Activated CD4-positive, alpha-beta memory T cell treated with anti-CD3 and anti-CD28 coated beads, Interleukin-2, amount 10 ng/mL, durations not matched to agents 7 days and 5 days (primary cell): Measurements from ENCODE around the gene SERPINB1. TPM values are rescaled to one million over a fixed set of nuclear protein-coding genes. Genes with fewer than 3 reads are reported as not detected.
A peak's percentile ranks its signal among the peaks of the same experiment; 100 is the strongest.
"Not testable (repeated sequence)": the region's sequence is repeated elsewhere in the genome, so short reads cannot be mapped to it uniquely, and the experiment has no call there.

Experiments
- CTCF ChIA-PET: fragments of 350-600 bp; sonication (Branson Sonifier 250); formaldehyde crosslinking; loops from one replicate; lab custom pipeline; 2021; ENCODE audit warnings: antibody characterized with exemption, inconsistent platforms; lab: Charles Lee
- POLR2A ChIA-PET: fragments of 350-600 bp; sonication (Branson Sonifier 250); formaldehyde crosslinking; loops from one replicate; lab custom pipeline; 2021; ENCODE audit warnings: antibody characterized with exemption; lab: Charles Lee
- DNase-seq: peaks from one replicate; pipeline ENCODE4 v3.0.0-alpha.2; 2020
- H3K27ac Mint-ChIP-seq: one replicate; pipeline ENCODE4 v1.8.0; 2021; ENCODE audit warnings: mild to moderate bottlenecking, mixed read lengths
- H3K27me3 Mint-ChIP-seq: one replicate; pipeline ENCODE4 v1.8.0; 2021; ENCODE audit warnings: mixed read lengths
- H3K36me3 Mint-ChIP-seq: one replicate; pipeline ENCODE4 v1.8.0; 2021; ENCODE audit warnings: low read depth, mixed read lengths
- H3K4me1 Mint-ChIP-seq: one replicate; pipeline ENCODE4 v1.8.0; 2021; ENCODE audit warnings: mixed read lengths
- H3K4me3 Mint-ChIP-seq: one replicate; pipeline ENCODE4 v1.8.0; 2021; ENCODE audit warnings: mild to moderate bottlenecking, mixed read lengths
- H3K9me3 Mint-ChIP-seq: one replicate; pipeline ENCODE4 v1.8.0; 2021; ENCODE audit warnings: mixed read lengths
- total RNA-seq, 2 experiments: library from RNA; stranded (reverse); gene quantifications; one replicate each; pipeline ENCODE4 v1.2.3, GENCODE V29; 2021

SERPINB1 gene
- total RNA-seq, 2 experiments from 2014 or later = 85.0 to 86.5 TPM

GRCh38 chr6:2853769-2854395, 12.2 kb upstream of the SERPINB1 start:
- Mint-ChIP-seq H3K36me3 (peaks cover 27% of the 10 kb centered on the region), H3K4me3 (peak overlapping the region; percentile 70), H3K27ac (peak overlapping the region; percentile 100), H3K4me1 (peaks cover 70% of the 10 kb centered on the region), H3K9me3 (peaks cover 3% of the 10 kb centered on the region), H3K27me3 (no peaks in the 10 kb centered on the region)
- peak; percentile 85 for DNase-seq
- CTCF ChIA-PET = interaction anchor here (0.7 to 2.0 kb wide), 4 partner anchors 8 to 62 kb away, joined by 3 to 5 read pairs (median 4); no protein-coding TSS in a partner anchor
- POLR2A ChIA-PET = interaction anchor here (1.0 to 6.0 kb wide), 7 partner anchors 9 to 135 kb away, joined by 3 to 53 read pairs (median 7); partner anchors contain the start of gene SERPINB1

GRCh38 chr6:2853378-2853768, 11.7 kb upstream of the SERPINB1 start:
- POLR2A ChIA-PET = interaction anchor here (1.0 to 6.0 kb wide), 7 partner anchors 8 to 136 kb away, joined by 3 to 53 read pairs (median 7); partner anchors contain the start of gene SERPINB1
- CTCF ChIA-PET = interaction anchor here (0.6 to 2.0 kb wide), 3 partner anchors 30 to 117 kb away, joined by 4 to 6 read pairs (median 5); no protein-coding TSS in a partner anchor
- H3K27me3 Mint-ChIP-seq, H3K9me3 Mint-ChIP-seq, H3K4me3 Mint-ChIP-seq, DNase-seq: not testable (repeated sequence)
- Mint-ChIP-seq H3K4me1 (peaks cover 70% of the 10 kb centered on the region), H3K27ac (peak overlapping the region; percentile 100), H3K36me3 (peaks cover 29% of the 10 kb centered on the region)

- no peak for DNase-seq
- ChIA-PET CTCF (interaction anchor here (0.6 kb wide), 1 partner anchor 117 kb away, joined by 6 read pairs; no protein-coding TSS in a partner anchor), POLR2A (interaction anchor here (1.6 to 4.2 kb wide), 2 partner anchors 16 to 38 kb away, joined by 3 to 30 read pairs; no protein-coding TSS in a partner anchor)
- H3K27ac Mint-ChIP-seq = peak overlapping the region; percentile 59
- no peaks in the 10 kb centered on the region for H3K27me3 Mint-ChIP-seq
- H3K4me1 Mint-ChIP-seq = peaks cover 70% of the 10 kb centered on the region
- H3K36me3 Mint-ChIP-seq = peaks cover 29% of the 10 kb centered on the region
- H3K4me3 Mint-ChIP-seq = no peak overlapping the region
- H3K9me3 Mint-ChIP-seq = peaks cover 4% of the 10 kb centered on the region
These were observed 11.3 kb upstream of the SERPINB1 start for GRCh38 chr6:2852921-2853322.

GRCh38 chr6:2852514-2852855, 10.8 kb upstream of the SERPINB1 start:
- peaks cover 4% of the 10 kb centered on the region for H3K9me3 Mint-ChIP-seq
- ChIA-PET CTCF (no interaction called here), POLR2A (interaction anchor here (4.2 kb wide), 1 partner anchor 16 kb away, joined by 30 read pairs; no protein-coding TSS in a partner anchor)
- peaks cover 29% of the 10 kb centered on the region for H3K36me3 Mint-ChIP-seq
- no peak overlapping the region for H3K4me3 Mint-ChIP-seq
- H3K27ac Mint-ChIP-seq = no peak overlapping the region
- peaks cover 67% of the 10 kb centered on the region for H3K4me1 Mint-ChIP-seq
- no peaks in the 10 kb centered on the region for H3K27me3 Mint-ChIP-seq
- no peak for DNase-seq

GRCh38 chr6:2851727-2852513, 10.3 kb upstream of the SERPINB1 start:
- ChIA-PET POLR2A (interaction anchor here (1.4 kb wide), 1 partner anchor 89 kb away, joined by 3 read pairs; no protein-coding TSS in a partner anchor), CTCF (interaction anchor here (1.7 kb wide), 1 partner anchor 10 kb away, joined by 5 read pairs; the partner anchor contains the start of gene SERPINB1)
- Mint-ChIP-seq H3K27ac (peak overlapping the region; percentile 35), H3K27me3 (no peaks in the 10 kb centered on the region), H3K4me1 (peaks cover 64% of the 10 kb centered on the region), H3K4me3 (no peak overlapping the region), H3K36me3 (peaks cover 27% of the 10 kb centered on the region), H3K9me3 (peaks cover 4% of the 10 kb centered on the region)
- no peak for DNase-seq

- Mint-ChIP-seq H3K27me3 (no peaks in the 10 kb centered on the region), H3K9me3 (peaks cover 4% of the 10 kb centered on the region), H3K36me3 (peaks cover 23% of the 10 kb centered on the region), H3K27ac (peak overlapping the region; percentile 22), H3K4me3 (no peak overlapping the region), H3K4me1 (peaks cover 65% of the 10 kb centered on the region)
- ChIA-PET POLR2A (interaction anchor here (1.0 to 3.7 kb wide), 7 partner anchors 8 to 139 kb away, joined by 3 to 29 read pairs (median 4); partner anchors contain the start of gene SERPINB1), CTCF (interaction anchor here (0.7 to 2.3 kb wide), 5 partner anchors 9 to 147 kb away, joined by 3 to 9 read pairs (median 4); partner anchors contain the start of gene SERPINB1)
- no peak for DNase-seq
These were observed 9.0 kb upstream of the SERPINB1 start for GRCh38 chr6:2850538-2851113.

- DNase-seq = peak; percentile 81
- peak overlapping the region; percentile 43 for H3K4me3 Mint-ChIP-seq
- peaks cover 49% of the 10 kb centered on the region for H3K4me1 Mint-ChIP-seq
- POLR2A ChIA-PET = interaction anchor here (0.6 to 3.7 kb wide), 11 partner anchors 9 to 140 kb away, joined by 3 to 29 read pairs (median 3); no protein-coding TSS in a partner anchor
- peaks cover 4% of the 10 kb centered on the region for H3K9me3 Mint-ChIP-seq
- peaks cover 15% of the 10 kb centered on the region for H3K36me3 Mint-ChIP-seq
- CTCF ChIA-PET = interaction anchor here (1.0 to 6.2 kb wide), 9 partner anchors 9 to 141 kb away, joined by 3 to 170 read pairs (median 7); no protein-coding TSS in a partner anchor
- H3K27ac Mint-ChIP-seq = peak overlapping the region; percentile 74
- H3K27me3 Mint-ChIP-seq = no peaks in the 10 kb centered on the region
These were observed 7.2 kb upstream of the SERPINB1 start for GRCh38 chr6:2848851-2849250.

- DNase-seq = no peak
- Mint-ChIP-seq H3K36me3 (peaks cover 8% of the 10 kb centered on the region), H3K27ac (no peak overlapping the region), H3K4me3 (peak overlapping the region; percentile 47), H3K27me3 (no peaks in the 10 kb centered on the region), H3K9me3 (peaks cover 4% of the 10 kb centered on the region), H3K4me1 (peaks cover 61% of the 10 kb centered on the region)
- ChIA-PET POLR2A (interaction anchor here (0.7 to 2.9 kb wide), 23 partner anchors 11 to 222 kb away, joined by 3 to 44 read pairs (median 5); partner anchors contain the start of genes NQO2, RIPK1 and SERPINB9), CTCF (interaction anchor here (0.8 to 6.2 kb wide), 45 partner anchors 8 to 312 kb away, joined by 3 to 170 read pairs (median 4); partner anchors contain the start of genes MYLK4, SERPINB6, SERPINB9 and TUBB2A)
These were observed 4.2 kb upstream of the SERPINB1 start for GRCh38 chr6:2845880-2846208.

GRCh38 chr6:2844008-2844407, 2.3 kb upstream of the SERPINB1 start:
- Mint-ChIP-seq H3K27ac (no peak overlapping the region), H3K36me3 (peaks cover 22% of the 10 kb centered on the region), H3K4me3 (no peak overlapping the region), H3K27me3 (no peaks in the 10 kb centered on the region), H3K4me1 (peaks cover 72% of the 10 kb centered on the region), H3K9me3 (peaks cover 3% of the 10 kb centered on the region)
- CTCF ChIA-PET = interaction anchor here (0.7 to 6.2 kb wide), 2 partner anchors 52 to 88 kb away, joined by 4 to 170 read pairs; no protein-coding TSS in a partner anchor
- POLR2A ChIA-PET = interaction anchor here (5.5 kb wide), 1 partner anchor 145 kb away, joined by 57 read pairs; no protein-coding TSS in a partner anchor
- DNase-seq = no peak

- no peaks in the 10 kb centered on the region for H3K9me3 Mint-ChIP-seq
- H3K27me3 Mint-ChIP-seq = no peaks in the 10 kb centered on the region
- no peak overlapping the region for H3K27ac Mint-ChIP-seq
- ChIA-PET POLR2A (interaction anchor here (2.4 to 5.5 kb wide), 4 partner anchors 13 to 146 kb away, joined by 10 to 57 read pairs (median 50); partner anchors contain the start of gene WRNIP1), CTCF (interaction anchor here (0.7 to 6.2 kb wide), 4 partner anchors 52 to 89 kb away, joined by 4 to 170 read pairs (median 20); no protein-coding TSS in a partner anchor)
- no peak for DNase-seq
- peaks cover 22% of the 10 kb centered on the region for H3K36me3 Mint-ChIP-seq
- H3K4me3 Mint-ChIP-seq = no peak overlapping the region
- H3K4me1 Mint-ChIP-seq = peaks cover 67% of the 10 kb centered on the region
These were observed 1.6 kb upstream of the SERPINB1 start for GRCh38 chr6:2843138-2843740.

- POLR2A ChIA-PET = interaction anchor here (0.6 to 5.5 kb wide), 35 partner anchors 8 to 226 kb away, joined by 3 to 57 read pairs (median 6); partner anchors contain the start of genes NQO2, RIPK1 and WRNIP1
- CTCF ChIA-PET = interaction anchor here (0.8 to 4.0 kb wide), 25 partner anchors 9 to 212 kb away, joined by 3 to 35 read pairs (median 5); no protein-coding TSS in a partner anchor
- peaks cover 68% of the 10 kb centered on the region for H3K4me1 Mint-ChIP-seq
- no peak for DNase-seq
- H3K27me3 Mint-ChIP-seq = no peaks in the 10 kb centered on the region
- H3K27ac Mint-ChIP-seq = peak overlapping the region; percentile 86
- peaks cover 31% of the 10 kb centered on the region for H3K36me3 Mint-ChIP-seq
- peak overlapping the region; percentile 84 for H3K4me3 Mint-ChIP-seq
- no peaks in the 10 kb centered on the region for H3K9me3 Mint-ChIP-seq
These were observed 483 bp upstream of the SERPINB1 start for GRCh38 chr6:2842139-2842552.
